ENCODE data around the gene RAB11FIP4. TPM values are rescaled to one million over a fixed set of nuclear protein-coding genes. Genes with fewer than 3 reads are reported as not detected.

RAB11FIP4 gene
- total RNA-seq, 4 donors from 2014 or later: 0.09 to 0.22 (median 0.16) TPM; not detected in 1

DNA sequence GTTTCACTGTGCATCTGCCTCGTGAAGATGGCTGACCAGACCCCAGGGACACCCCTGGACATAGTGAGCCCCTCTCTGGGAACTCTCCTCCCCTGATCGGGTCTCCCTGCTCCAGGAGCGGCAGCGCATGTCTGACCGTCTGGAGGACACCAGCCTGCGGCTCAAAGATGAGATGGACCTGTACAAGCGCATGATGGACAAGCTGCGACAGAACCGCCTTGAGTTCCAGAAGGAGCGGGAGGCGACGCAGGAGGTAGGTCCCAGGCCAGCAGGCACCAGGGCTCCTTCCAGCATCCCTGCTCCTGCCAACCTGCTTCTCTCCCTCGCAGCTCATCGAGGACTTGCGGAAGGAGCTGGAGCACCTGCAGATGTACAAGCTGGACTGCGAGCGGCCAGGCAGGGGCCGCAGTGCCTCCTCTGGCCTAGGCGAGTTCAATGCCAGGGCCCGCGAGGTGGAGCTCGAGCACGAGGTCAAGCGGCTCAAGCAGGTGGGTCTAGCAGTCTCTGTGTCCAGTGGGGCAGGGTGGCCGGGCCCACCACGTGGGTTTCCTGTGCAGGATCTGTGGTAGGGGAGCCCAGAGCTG, 136.9 kb downstream of the RAB11FIP4 start:
- intact Hi-C loops (cut with DNase I; ENCODE audit: low total_unique reads): no loop called here
- in situ Hi-C loops (cut with MboI; ENCODE audit: low sequenced_read_pairs in 4 of 4): loop anchor here in 1 of 4 donors (5.0 kb wide), 1 partner anchor 91 kb away; no protein-coding TSS in a partner anchor
- ATAC-seq: no peak

DNA sequence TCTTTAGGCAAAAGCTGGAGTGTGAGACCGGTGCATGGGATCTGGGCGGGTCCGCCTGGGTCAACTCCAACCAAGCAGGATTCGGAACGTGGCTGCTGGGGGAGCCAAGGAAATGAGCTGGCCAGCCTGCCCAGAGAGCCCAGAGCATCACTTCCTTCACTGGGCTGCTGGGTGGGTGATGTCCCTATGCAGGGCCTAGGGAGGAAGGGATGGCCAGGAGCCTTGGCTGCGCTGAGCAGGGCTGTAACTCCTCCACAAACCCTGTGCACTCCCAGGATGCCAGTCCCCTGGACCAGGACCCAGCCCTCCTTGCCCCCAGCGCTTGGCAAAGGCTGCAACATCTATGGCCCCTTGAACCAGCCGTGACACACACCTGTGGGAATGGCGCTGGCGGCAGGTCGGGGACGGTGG, 138.4 kb downstream of the RAB11FIP4 start:
- intact Hi-C loops (cut with DNase I; ENCODE audit: low total_unique reads): no loop called here
- Histone ChIP-seq H3K27me3 (no peaks in the 10 kb centered on the region), H3K27ac (no peak overlapping the region), H3K36me3 (no peaks in the 10 kb centered on the region), H3K9me3 (no peaks in the 10 kb centered on the region), H3K4me1 (no peaks in the 10 kb centered on the region), H3K4me3 (no peak overlapping the region)
- DNase-seq: no peak
- ATAC-seq: no peak
- in situ Hi-C loops (cut with MboI; ENCODE audit: low sequenced_read_pairs in 4 of 4): loop anchor here in 3 of 4 donors (5.0 kb wide), 2 partner anchors 88 to 93 kb away; no protein-coding TSS in a partner anchor
- TF ChIP-seq POLR2A (IDR thresholded peaks at IDR 0.05): no peak
- TF ChIP-seq, protein P1, sequence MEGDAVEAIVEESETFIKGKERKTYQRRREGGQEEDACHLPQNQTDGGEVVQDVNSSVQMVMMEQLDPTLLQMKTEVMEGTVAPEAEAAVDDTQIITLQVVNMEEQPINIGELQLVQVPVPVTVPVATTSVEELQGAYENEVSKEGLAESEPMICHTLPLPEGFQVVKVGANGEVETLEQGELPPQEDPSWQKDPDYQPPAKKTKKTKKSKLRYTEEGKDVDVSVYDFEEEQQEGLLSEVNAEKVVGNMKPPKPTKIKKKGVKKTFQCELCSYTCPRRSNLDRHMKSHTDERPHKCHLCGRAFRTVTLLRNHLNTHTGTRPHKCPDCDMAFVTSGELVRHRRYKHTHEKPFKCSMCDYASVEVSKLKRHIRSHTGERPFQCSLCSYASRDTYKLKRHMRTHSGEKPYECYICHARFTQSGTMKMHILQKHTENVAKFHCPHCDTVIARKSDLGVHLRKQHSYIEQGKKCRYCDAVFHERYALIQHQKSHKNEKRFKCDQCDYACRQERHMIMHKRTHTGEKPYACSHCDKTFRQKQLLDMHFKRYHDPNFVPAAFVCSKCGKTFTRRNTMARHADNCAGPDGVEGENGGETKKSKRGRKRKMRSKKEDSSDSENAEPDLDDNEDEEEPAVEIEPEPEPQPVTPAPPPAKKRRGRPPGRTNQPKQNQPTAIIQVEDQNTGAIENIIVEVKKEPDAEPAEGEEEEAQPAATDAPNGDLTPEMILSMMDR (IDR thresholded peaks at IDR 0.05 in 4 of 5, conservative IDR thresholded peaks at IDR 0.05 in 1 of 5): no peak

More for the DNA sequence above, 136.9 kb downstream of the RAB11FIP4 start:
- Histone ChIP-seq H3K27ac (no peak overlapping the region), H3K27me3 (no peaks in the 10 kb centered on the region), H3K9me3 (no peaks in the 10 kb centered on the region), H3K36me3 (no peaks in the 10 kb centered on the region), H3K4me1 (no peaks in the 10 kb centered on the region), H3K4me3 (no peak overlapping the region)
- DNase-seq: no peak
- TF ChIP-seq, protein P1 (IDR thresholded peaks at IDR 0.05 in 4 of 5, conservative IDR thresholded peaks at IDR 0.05 in 1 of 5): no peak
- TF ChIP-seq POLR2A (IDR thresholded peaks at IDR 0.05): no peak

GRCh38 chr17:31530391-31530985, 139.0 kb downstream of the RAB11FIP4 start:
- in situ Hi-C loops (cut with MboI; ENCODE audit: low sequenced_read_pairs in 4 of 4): loop anchor here in 2 of 4 donors (5.0 kb wide), 1 partner anchor 88 kb away; no protein-coding TSS in a partner anchor
- intact Hi-C loops (cut with DNase I; ENCODE audit: low total_unique reads): no loop called here
- DNase-seq (no peak), ATAC-seq (no peak)
- Histone ChIP-seq H3K4me1 (no peaks in the 10 kb centered on the region), H3K4me3 (no peak overlapping the region), H3K9me3 (no peaks in the 10 kb centered on the region), H3K27ac (no peak overlapping the region), H3K27me3 (no peaks in the 10 kb centered on the region), H3K36me3 (no peaks in the 10 kb centered on the region)
- TF ChIP-seq, protein P1 (IDR thresholded peaks at IDR 0.05 in 4 of 5, conservative IDR thresholded peaks at IDR 0.05 in 1 of 5): no peak
- TF ChIP-seq POLR2A (IDR thresholded peaks at IDR 0.05): no peak

GRCh38 chr17:31531336-31531980, 140.0 kb downstream of the RAB11FIP4 start:
- H3K4me1 ChIP-seq: no peaks in the 10 kb centered on the region
- TF ChIP-seq POLR2A (IDR thresholded peaks at IDR 0.05): no peak
- TF ChIP-seq, protein P1 (IDR thresholded peaks at IDR 0.05 in 4 of 5, conservative IDR thresholded peaks at IDR 0.05 in 1 of 5): no peak
- no peaks in the 10 kb centered on the region for H3K36me3 ChIP-seq
- H3K4me3 ChIP-seq: no peak overlapping the region
- DNase-seq (no peak), ATAC-seq (no peak)
- H3K27me3 ChIP-seq: no peaks in the 10 kb centered on the region
- no peaks in the 10 kb centered on the region for H3K9me3 ChIP-seq
- in situ Hi-C loops (cut with MboI; ENCODE audit: low sequenced_read_pairs in 4 of 4): loop anchor here in 2 of 4 donors (5.0 kb wide), 1 partner anchor 89 kb away; no protein-coding TSS in a partner anchor
- H3K27ac ChIP-seq: no peak overlapping the region
- intact Hi-C loops (cut with DNase I; ENCODE audit: low total_unique reads): no loop called here

Measured in gastrocnemius medialis (tissue), 4 donors.